Tibial nerve (tissue), 4 donors: ENCODE results near the gene RNF213. TPM values are rescaled to one million over a fixed set of nuclear protein-coding genes. Genes with fewer than 3 reads are reported as not detected.

Source experiments
- DNase-seq, 2 donors: peaks; one replicate each; pipeline ENCODE4 v3.0.0-alpha.2; 2019; ENCODE audit warnings: low spot score in 2 of 2
- H3K27ac ChIP-seq, 4 donors: fragments of 200-600 bp; sonication (generic) in 3 of 4; one replicate each; pipeline ENCODE4 v1.5.1; 2017 to 2019; ENCODE audit warnings: mild to moderate bottlenecking in 1 of 4
- H3K27me3 ChIP-seq, 2 donors: fragments of 200-600 bp; sonication (generic) in 1 of 2; one replicate each; pipeline versions ENCODE4 v1.5.1 to v1.6.0; 2017 to 2019
- H3K36me3 ChIP-seq, 3 donors: fragments of 200-600 bp; sonication (generic); one replicate each; pipeline ENCODE4 v1.5.1; 2018 to 2019
- H3K4me1 ChIP-seq, 4 donors: fragments of 200-600 bp; sonication (generic) in 3 of 4; one replicate each; pipeline ENCODE4 v1.5.1; 2017 to 2019
- H3K4me3 ChIP-seq, 4 donors: fragments of 200-600 bp; sonication (generic) in 3 of 4; one replicate each; pipeline ENCODE4 v1.5.1; 2017 to 2019; ENCODE audit warnings: mild to moderate bottlenecking in 1 of 4, moderate library complexity in 1 of 4
- H3K9me3 ChIP-seq, 4 donors: fragments of 200-600 bp; sonication (generic) in 3 of 4; one replicate each; pipeline ENCODE4 v1.5.1; 2017 to 2019
- CTCF ChIP-seq, 5 experiments: fragments of 200-600 bp in 3 of 5; fragments of 450-650 bp in 2 of 5; sonication (generic) in 3 of 5; IDR thresholded peaks; one replicate each; pipeline ENCODE4 v1.5.1; 2016 to 2019; ENCODE audit warnings: antibody characterized with exemption in 5 of 5, mild to moderate bottlenecking in 3 of 5, moderate library complexity in 2 of 5
- EP300 ChIP-seq, 2 donors: sonication (generic); formaldehyde crosslinking; IDR thresholded peaks; one replicate each; pipeline ENCODE4 v1.6.1; 2017; ENCODE audit warnings: antibody characterized with exemption in 2 of 2, mild to moderate bottlenecking in 1 of 2
- POLR2A ChIP-seq, 2 donors: fragments of 450-650 bp; IDR thresholded peaks; one replicate each; pipeline ENCODE4 v1.6.1; 2017; ENCODE audit warnings: antibody characterized with exemption in 2 of 2, mild to moderate bottlenecking in 2 of 2, moderate library complexity in 2 of 2
- WGBS, 2 donors: methylation state at CpG; one replicate each; pipeline ENCODE4 v1.1.5; 2018; 5-methylcytosine and 5-hydroxymethylcytosine counted together
- total RNA-seq, 4 donors: library from RNA; depleted of rRNA; stranded (reverse); fragments of >200 nt; gene quantifications; one replicate each; pipeline ENCODE4 v1.1.0, GENCODE V29; 2016

RNF213 gene
- 100 to 1,000 TPM; 107 to 148 (median 119) TPM for total RNA-seq

- TF ChIP-seq EP300 (IDR thresholded peaks at IDR 0.05) (no peak), CTCF (IDR thresholded peaks at IDR 0.05) (peak in 1 of 5 experiments; percentile 40), POLR2A (IDR thresholded peaks at IDR 0.05) (peak; percentile 47 to 78)
- WGBS, 2 donors = 0% methylated on average over 15 to 19 of the region's 54 CpGs
- peaks cover 0 to 15% (median 0%) of the 10 kb centered on the region in 3 donors for H3K36me3 ChIP-seq
Measured at GRCh38 chr17:80260791-80261158, at the start of gene RNF213. RNF213 (plus strand) TSS chr17:80260852; CDS start chr17:80263682, 2,830 bp downstream.

GRCh38 chr17:80212109-80212508, 48.5 kb upstream of the RNF213 start:
- no peak for TF ChIP-seq EP300 (IDR thresholded peaks at IDR 0.05)
- no peak for TF ChIP-seq CTCF (IDR thresholded peaks at IDR 0.05)
- no peak for TF ChIP-seq POLR2A (IDR thresholded peaks at IDR 0.05)
- no peaks in the 10 kb centered on the region for H3K27me3 ChIP-seq
- H3K36me3 ChIP-seq = peaks cover 0 to 95% (median 9%) of the 10 kb centered on the region in 3 donors
- H3K4me3 ChIP-seq = no peak overlapping the region
- H3K27ac ChIP-seq = no peak overlapping the region
- H3K9me3 ChIP-seq = no peaks in the 10 kb centered on the region
- H3K4me1 ChIP-seq = no peaks in the 10 kb centered on the region
- 78 to 91% methylated on average over 8 to 20 of the region's 22 CpGs for WGBS, 2 donors
- DNase-seq = no peak

More at GRCh38 chr17:80260791-80261158, at the start of gene RNF213:
- H3K9me3 ChIP-seq = no peaks in the 10 kb centered on the region
- DNase-seq = no peak
- H3K4me3 ChIP-seq = peak within 1 kb of the TSS; percentile 86 to 99 (median 93)
- peaks cover 0 to 45% (median 34%) of the 10 kb centered on the region in 4 donors for H3K4me1 ChIP-seq
- H3K27me3 ChIP-seq = no peaks in the 10 kb centered on the region
- H3K27ac ChIP-seq = peak within 1 kb of the TSS; percentile 97 to 99 (median 98)

- H3K4me3 ChIP-seq = no peak overlapping the region
- TF ChIP-seq POLR2A (IDR thresholded peaks at IDR 0.05) (no peak), CTCF (IDR thresholded peaks at IDR 0.05) (no peak), EP300 (IDR thresholded peaks at IDR 0.05) (no peak)
- H3K9me3 ChIP-seq = no peaks in the 10 kb centered on the region
- H3K36me3 ChIP-seq = peaks cover 0 to 97% (median 9%) of the 10 kb centered on the region in 3 donors
- no peaks in the 10 kb centered on the region for H3K4me1 ChIP-seq
- 56 to 73% methylated on average over 12 of the region's 12 CpGs for WGBS, 2 donors
- no peak overlapping the region for H3K27ac ChIP-seq
- no peaks in the 10 kb centered on the region for H3K27me3 ChIP-seq
- DNase-seq = no peak
Measured at GRCh38 chr17:80212511-80212910, 48.1 kb upstream of the RNF213 start.

GRCh38 chr17:80212962-80213642, 47.5 kb upstream of the RNF213 start:
- peaks cover 0 to 99% (median 9%) of the 10 kb centered on the region in 3 donors for H3K36me3 ChIP-seq
- H3K4me1 ChIP-seq = peaks cover 0 to under 1% (median 0%) of the 10 kb centered on the region in 4 donors
- no peak overlapping the region for H3K4me3 ChIP-seq
- H3K27ac ChIP-seq = peak overlapping the region in 1 of 4 donors; percentile 28
- no peaks in the 10 kb centered on the region for H3K27me3 ChIP-seq
- no peak for TF ChIP-seq CTCF (IDR thresholded peaks at IDR 0.05)
- TF ChIP-seq EP300 (IDR thresholded peaks at IDR 0.05) = peak in 1 of 2 donors; percentile 25
- no peaks in the 10 kb centered on the region for H3K9me3 ChIP-seq
- 68 to 78% methylated on average over 19 of the region's 19 CpGs for WGBS, 2 donors
- peak in 1 of 2 donors; percentile 23 for DNase-seq

- Histone ChIP-seq H3K4me3 (no peak overlapping the region), H3K27ac (no peak overlapping the region), H3K9me3 (no peaks in the 10 kb centered on the region), H3K4me1 (peaks cover 0 to 5% (median 0%) of the 10 kb centered on the region in 4 donors), H3K36me3 (peaks cover 0 to 99% (median 9%) of the 10 kb centered on the region in 3 donors), H3K27me3 (no peaks in the 10 kb centered on the region)
- DNase-seq = no peak
- TF ChIP-seq EP300 (IDR thresholded peaks at IDR 0.05) (no peak), POLR2A (IDR thresholded peaks at IDR 0.05) (no peak), CTCF (IDR thresholded peaks at IDR 0.05) (no peak)
- 91 to 98% methylated on average over 16 to 17 of the region's 17 CpGs for WGBS, 2 donors
Measured at GRCh38 chr17:80213643-80213975, 47.0 kb upstream of the RNF213 start.
